HEK293 (cell line): Measurements from ENCODE around the gene OST4.

Experiments
- CTCF ChIA-PET: fragments of 350-600 bp; formaldehyde crosslinking; extraction: SDS; loops from one replicate; lab custom pipeline; 2021; ENCODE audit warnings: antibody characterized with exemption; lab: Yijun Ruan, JAX
- POLR2A ChIA-PET: fragments of 300-600 bp; formaldehyde crosslinking; extraction: SDS; loops from one replicate; lab custom pipeline; 2020; ENCODE audit warnings: antibody characterized with exemption, inconsistent platforms; lab: Yijun Ruan, JAX
- H3K27ac ChIP-seq: fragments of 200-500 bp; sonication (Bioruptor generic); 2 replicates; pipeline ENCODE4 v1.5.1; 2014; ENCODE audit warnings: low read depth, low read length, control low read depth, inconsistent platforms; ENCODE audit errors: extremely low read depth
- H3K36me3 ChIP-seq, 2 experiments: fragments of 200-500 bp in 1 of 2; sonication (Bioruptor generic) in 1 of 2; 1 replicate in 1 of 2; 2 replicates in 1 of 2; pipeline ENCODE4 v1.5.1; 2014 to 2017; ENCODE audit warnings: inconsistent platforms in 2 of 2, low read length in 2 of 2; ENCODE audit not compliant: control insufficient read depth in 2 of 2, insufficient read depth in 1 of 2
- H3K4me1 ChIP-seq: fragments of 200-500 bp; sonication (Bioruptor generic); 2 replicates; pipeline ENCODE4 v1.5.1; 2014; ENCODE audit warnings: mild to moderate bottlenecking, low read length, inconsistent platforms; ENCODE audit not compliant: control insufficient read depth, insufficient read depth
- H3K4me3 ChIP-seq: 2 replicates; pipeline ENCODE4 v1.5.1; 2011; ENCODE audit warnings: low read depth, mild to moderate bottlenecking, control low read depth, low read length, moderate library complexity
- H3K9me3 ChIP-seq: fragments of 200-500 bp; sonication (Bioruptor generic); 2 replicates; pipeline ENCODE4 v1.5.1; 2014; ENCODE audit warnings: low read depth, low read length, inconsistent platforms; ENCODE audit not compliant: control insufficient read depth, insufficient read depth
- ATF2 ChIP-seq: fragments of 450-650 bp; formaldehyde crosslinking; IDR thresholded peaks from 2 replicates; pipeline ENCODE4 v1.5.1; 2016; ENCODE audit warnings: missing biosample characterization, missing genetic modification characterization, low read depth
- BCL6B ChIP-seq: fragments of 450-650 bp; formaldehyde crosslinking; IDR thresholded peaks from 2 replicates; pipeline ENCODE4 v1.5.1; 2017; ENCODE audit warnings: missing biosample characterization, missing genetic modification characterization
- INSM2 ChIP-seq: fragments of 450-650 bp; formaldehyde crosslinking; IDR thresholded peaks from 2 replicates; pipeline ENCODE4 v1.5.1; 2016; ENCODE audit warnings: missing biosample characterization, missing genetic modification characterization
- KLF17 ChIP-seq: fragments of 450-650 bp; formaldehyde crosslinking; IDR thresholded peaks from 2 replicates; pipeline ENCODE4 v1.5.1; 2016; ENCODE audit warnings: missing biosample characterization, missing genetic modification characterization
- KLF7 ChIP-seq: fragments of 450-650 bp; formaldehyde crosslinking; IDR thresholded peaks from 2 replicates; pipeline ENCODE4 v1.5.1; 2016; ENCODE audit warnings: missing biosample characterization, missing genetic modification characterization, borderline replicate concordance
- OSR2 ChIP-seq: fragments of 450-650 bp; formaldehyde crosslinking; IDR thresholded peaks from 2 replicates; pipeline ENCODE4 v1.5.1; 2016; ENCODE audit warnings: missing biosample characterization, missing genetic modification characterization
- SCRT1 ChIP-seq: fragments of 450-650 bp; formaldehyde crosslinking; IDR thresholded peaks from 2 replicates; pipeline ENCODE4 v1.5.1; 2016; ENCODE audit warnings: missing biosample characterization, missing genetic modification characterization, borderline replicate concordance
- SP2 ChIP-seq: fragments of 450-650 bp; formaldehyde crosslinking; IDR thresholded peaks from 2 replicates; pipeline ENCODE4 v1.5.1; 2016; ENCODE audit warnings: missing biosample characterization, missing genetic modification characterization
- SP7 ChIP-seq: fragments of 450-650 bp; formaldehyde crosslinking; IDR thresholded peaks from 2 replicates; pipeline ENCODE4 v1.5.1; 2016; ENCODE audit warnings: missing biosample characterization, missing genetic modification characterization
- TCF7L2 ChIP-seq: IDR thresholded peaks from 2 replicates; pipeline ENCODE4 v1.6.1; 2011; ENCODE audit warnings: low read depth, mild to moderate bottlenecking, inconsistent platforms, low read length, moderate library complexity, borderline replicate concordance
- ZBTB21 ChIP-seq: fragments of 450-650 bp; formaldehyde crosslinking; IDR thresholded peaks from 2 replicates; pipeline ENCODE4 v1.5.1; 2017; ENCODE audit warnings: missing biosample characterization, missing genetic modification characterization
- ZBTB7A ChIP-seq: fragments of 450-650 bp; formaldehyde crosslinking; IDR thresholded peaks from 2 replicates; pipeline ENCODE4 v1.5.1; 2016; ENCODE audit warnings: low read depth, missing biosample characterization, missing genetic modification characterization
- ZNF132 ChIP-seq: fragments of 450-650 bp; formaldehyde crosslinking; IDR thresholded peaks from 2 replicates; pipeline ENCODE4 v1.5.1; 2017; ENCODE audit warnings: missing biosample characterization, missing genetic modification characterization, borderline replicate concordance
- ZNF140 ChIP-seq: fragments of 450-650 bp; formaldehyde crosslinking; IDR thresholded peaks from 2 replicates; pipeline ENCODE4 v1.5.1; 2016; ENCODE audit warnings: missing biosample characterization, missing genetic modification characterization
- ZNF211 ChIP-seq: fragments of 450-650 bp; formaldehyde crosslinking; IDR thresholded peaks from 2 replicates; pipeline ENCODE4 v1.5.1; 2016; ENCODE audit warnings: low read depth, missing biosample characterization, missing genetic modification characterization
- ZNF341 ChIP-seq: fragments of 450-650 bp; formaldehyde crosslinking; IDR thresholded peaks from 2 replicates; pipeline ENCODE4; 2016; ENCODE audit warnings: low read depth, missing biosample characterization, missing genetic modification characterization
- ZNF423 ChIP-seq: fragments of 450-650 bp; formaldehyde crosslinking; IDR thresholded peaks from 2 replicates; pipeline ENCODE4 v1.5.1; 2016; ENCODE audit warnings: missing biosample characterization, missing genetic modification characterization
- ZNF48 ChIP-seq: fragments of 450-650 bp; formaldehyde crosslinking; IDR thresholded peaks from 2 replicates; pipeline ENCODE4 v1.5.1; 2016; ENCODE audit warnings: missing biosample characterization, missing genetic modification characterization
- ZNF529 ChIP-seq: fragments of 450-650 bp; formaldehyde crosslinking; IDR thresholded peaks from 2 replicates; pipeline ENCODE4 v1.5.1; 2017; ENCODE audit warnings: missing genetic modification characterization, missing biosample characterization; ENCODE audit not compliant: insufficient replicate concordance
- ZNF600 ChIP-seq: fragments of 450-650 bp; formaldehyde crosslinking; IDR thresholded peaks from 2 replicates; pipeline ENCODE4 v1.5.1; 2016; ENCODE audit warnings: missing biosample characterization, missing genetic modification characterization
- ZNF660 ChIP-seq: fragments of 450-650 bp; IDR thresholded peaks from 2 replicates; pipeline ENCODE4 v1.5.1; 2018; ENCODE audit warnings: missing biosample characterization, mild to moderate bottlenecking, missing genetic modification characterization
- ZXDB ChIP-seq: fragments of 450-650 bp; formaldehyde crosslinking; IDR thresholded peaks from 2 replicates; pipeline ENCODE4 v1.5.1; 2016; ENCODE audit warnings: missing biosample characterization, missing genetic modification characterization

OST4 gene

GRCh38 chr2:27073782-27074181 lies 2.3 kb upstream of the OST4 start:
- Histone ChIP-seq H3K36me3 (peaks cover 0 to 19% of the 10 kb centered on the region in 2 experiments; a peak in 1 of 3 replicates), H3K27ac (no peak overlapping the region), H3K4me1 (peaks cover 14% of the 10 kb centered on the region)
- ChIA-PET CTCF (interaction anchor here (0.6 to 1.3 kb wide), 4 partner anchors 18 to 131 kb away, joined by 3 read pairs; no protein-coding TSS in a partner anchor), POLR2A (interaction anchor here (0.6 to 3.6 kb wide), 3 partner anchors 9 to 53 kb away, joined by 3 to 61 read pairs (median 45); partner anchors contain the start of gene AGBL5)
- TF ChIP-seq ZNF132 (tag by site-specific recombination) = no peak
- no peak for TF ChIP-seq SCRT1 (tag by site-specific recombination)
- no peak for TF ChIP-seq ZNF48
- TF ChIP-seq, all 188 proteins: peak for 0
- no peak overlapping the region for H3K4me3 ChIP-seq
- no peaks in the 10 kb centered on the region for H3K9me3 ChIP-seq

GRCh38 chr2:27072920-27073319 lies 1.5 kb upstream of the OST4 start:
- TF ChIP-seq TCF7L2 (no peak), OSR2 (tag by site-specific recombination) (no peak), KLF7 (tag by site-specific recombination) (no peak), ZBTB7A (tag by site-specific recombination) (no peak)
- ChIA-PET CTCF (interaction anchor here (0.9 to 1.3 kb wide), 6 partner anchors 8 to 176 kb away, joined by 3 to 8 read pairs (median 3); no protein-coding TSS in a partner anchor), POLR2A (interaction anchor here (0.6 to 3.6 kb wide), 3 partner anchors 9 to 136 kb away, joined by 3 to 61 read pairs (median 45); partner anchors contain the start of gene AGBL5)
- Histone ChIP-seq H3K4me3 (no peak overlapping the region), H3K27ac (no peak overlapping the region), H3K4me1 (peaks cover 14% of the 10 kb centered on the region), H3K36me3 (peaks cover 0 to 27% of the 10 kb centered on the region in 2 experiments; a peak in 1 of 3 replicates), H3K9me3 (no peaks in the 10 kb centered on the region)

GRCh38 chr2:27071990-27072830 lies 756 bp upstream of the OST4 start:
- POLR2A ChIA-PET = interaction anchor here (0.6 to 3.6 kb wide), 11 partner anchors 10 to 289 kb away, joined by 3 to 61 read pairs (median 6); partner anchors contain the start of genes AGBL5, KHK, PREB and TMEM214
- CTCF ChIA-PET = interaction anchor here (0.6 to 1.3 kb wide), 8 partner anchors 9 to 597 kb away, joined by 3 to 8 read pairs (median 3); no protein-coding TSS in a partner anchor
- Histone ChIP-seq H3K9me3 (no peaks in the 10 kb centered on the region), H3K4me3 (peak overlapping the region; percentile 55), H3K4me1 (peaks cover 14% of the 10 kb centered on the region), H3K36me3 (peaks cover 0 to 34% of the 10 kb centered on the region in 2 experiments; a peak in 1 of 3 replicates), H3K27ac (peak overlapping the region; percentile 62; the same call in 1 of the 2 replicates)
- TF ChIP-seq SP2 (tag by site-specific recombination) (peak; percentile 66), ZNF660 (tag by site-specific recombination) (no peak), ZBTB21 (tag by site-specific recombination) (no peak), INSM2 (tag by site-specific recombination) (no peak), BCL6B (tag by site-specific recombination) (no peak), KLF17 (tag by site-specific recombination) (no peak), ZNF140 (tag by site-specific recombination) (no peak), SP7 (tag by site-specific recombination) (no peak), ZNF600 (no peak), ZNF423 (tag by site-specific recombination) (no peak), ZNF529 (no peak), ZNF211 (no peak), ATF2 (tag by site-specific recombination) (no peak), ZXDB (tag by site-specific recombination) (no peak), ZNF341 (peak; percentile 61; the same call in 1 of the 2 replicates)
